Keratinocyte (primary cell): Measurements from ENCODE around the gene JMJD1C.

ENCODE experiments used
- CTCF ChIP-seq, 3 experiments: IDR thresholded peaks in 1 of 3; conservative IDR thresholded peaks in 1 of 3; optimal IDR thresholded peaks in 1 of 3; 2 replicates in 2 of 3; 3 replicates in 1 of 3; pipeline versions ENCODE3 to v1.5.1; 2011; ENCODE audit warnings: low read length in 3 of 3, mild to moderate bottlenecking in 3 of 3, moderate library complexity in 2 of 3, control low read depth in 1 of 3, inconsistent platforms in 1 of 3; ENCODE audit not compliant: insufficient read depth in 2 of 3; ENCODE audit errors: extremely low read depth in 1 of 3
- EZH2 ChIP-seq: IDR thresholded peaks from one replicate; pipeline ENCODE4 v1.6.1; 2012; ENCODE audit warnings: inconsistent platforms, mild to moderate bottlenecking, low read length, moderate library complexity

- TF ChIP-seq CTCF (optimal IDR thresholded peaks at IDR 0.05 in 1 of 3, IDR thresholded peaks at IDR 0.05 in 1 of 3, conservative IDR thresholded peaks at IDR 0.05 in 1 of 3; ENCODE audit: extremely low read depth in 1 of 3, insufficient read depth in 2 of 3, low read length in 3 of 3), result no peak
- TF ChIP-seq EZH2, result no peak
These were observed 205.5 kb downstream of the JMJD1C start for GRCh38 chr10:63260103-63260859.
